Activated CD8-positive, alpha-beta memory T cell treated with anti-CD3 and anti-CD28 coated beads for 24 hours (primary cell): ENCODE measurements around the gene FLACC1.
A peak's percentile ranks its signal among the peaks of the same experiment; 100 is the strongest.
"Not testable (repeated sequence)": the region's sequence is repeated elsewhere in the genome, so short reads cannot be mapped to it uniquely, and the experiment has no call there.

ENCODE experiments used
- DNase-seq: peaks from one replicate; pipeline ENCODE4 v3.0.0-alpha.2; 2020

Gene FLACC1

GRCh38 chr2:201249889-201250288, 107.3 kb downstream of the FLACC1 start:
- no peak for DNase-seq

- DNase-seq = no peak
Observed at GRCh38 chr2:201248288-201248844, 108.8 kb downstream of the FLACC1 start.

GRCh38 chr2:201246280-201246679, 110.9 kb downstream of the FLACC1 start:
- DNase-seq = no peak

- peak; percentile 49 for DNase-seq
Observed at GRCh38 chr2:201244829-201245228, 112.3 kb downstream of the FLACC1 start.

- DNase-seq = peak; percentile 13
Observed at GRCh38 chr2:201242571-201243277, 114.4 kb downstream of the FLACC1 start.

GRCh38 chr2:201239167-201239935, 117.8 kb downstream of the FLACC1 start:
- DNase-seq = not testable (repeated sequence)
